Activated naive CD8-positive, alpha-beta T cell treated with anti-CD3 and anti-CD28 coated beads for 36 hours (primary cell): ENCODE data around the gene IQCE. TPM values are rescaled to one million over a fixed set of nuclear protein-coding genes. Genes with fewer than 3 reads are reported as not detected.
"Not testable (repeated sequence)": the region's sequence is repeated elsewhere in the genome, so short reads cannot be mapped to it uniquely, and the experiment has no call there.

Experiments used
- DNase-seq: peaks from one replicate; pipeline ENCODE4 v3.0.0; 2021
- H3K27ac Mint-ChIP-seq: one replicate; pipeline ENCODE4 v1.8.0; 2022; ENCODE audit warnings: mild to moderate bottlenecking, moderate library complexity, mixed read lengths
- H3K27me3 Mint-ChIP-seq: one replicate; pipeline ENCODE4 v1.8.0; 2022; ENCODE audit warnings: mild to moderate bottlenecking, mixed read lengths
- H3K36me3 Mint-ChIP-seq: one replicate; pipeline ENCODE4 v1.8.0; 2021; ENCODE audit warnings: mild to moderate bottlenecking, mixed read lengths
- H3K4me1 Mint-ChIP-seq: one replicate; pipeline ENCODE4 v1.8.0; 2021; ENCODE audit warnings: mixed read lengths
- H3K4me3 Mint-ChIP-seq: one replicate; pipeline ENCODE4 v1.8.0; 2022; ENCODE audit warnings: mild to moderate bottlenecking, moderate library complexity, mixed read lengths
- H3K9me3 Mint-ChIP-seq: one replicate; pipeline ENCODE4 v1.8.0; 2022; ENCODE audit warnings: mixed read lengths
- total RNA-seq, 2 experiments: library from RNA; stranded (reverse); gene quantifications; one replicate each; pipeline ENCODE4 v1.2.3, GENCODE V29; 2021

Gene IQCE
- total RNA-seq, 2 experiments from 2014 or later = 5.4 to 6.1 TPM

DNA sequence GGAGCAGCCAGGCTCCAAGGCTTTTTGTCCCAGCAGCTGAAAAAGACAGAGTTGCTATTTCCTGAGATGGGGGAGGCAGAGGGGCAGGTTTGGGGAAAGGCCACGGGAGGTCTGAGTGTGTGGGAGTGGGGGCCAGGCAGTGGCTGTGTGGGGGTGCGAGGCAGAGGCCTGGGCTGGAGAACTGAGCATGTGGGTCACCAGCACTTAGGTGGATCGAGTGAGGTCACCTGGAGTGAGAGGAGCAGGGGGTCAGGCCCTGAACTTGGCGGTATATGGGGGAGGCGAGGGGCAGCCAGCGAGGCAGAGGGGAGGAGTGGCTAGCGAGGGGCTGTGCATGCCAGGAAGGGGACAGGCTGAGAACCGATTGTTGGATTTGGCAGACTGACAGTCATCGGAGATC, 28.4 kb downstream of the IQCE start:
- H3K27me3 Mint-ChIP-seq = no peaks in the 10 kb centered on the region
- DNase-seq = no peak
- H3K4me3 Mint-ChIP-seq = no peak overlapping the region
- H3K9me3 Mint-ChIP-seq = no peaks in the 10 kb centered on the region
- H3K36me3 Mint-ChIP-seq = no peaks in the 10 kb centered on the region
- H3K4me1 Mint-ChIP-seq = no peaks in the 10 kb centered on the region
- H3K27ac Mint-ChIP-seq = no peak overlapping the region

DNA sequence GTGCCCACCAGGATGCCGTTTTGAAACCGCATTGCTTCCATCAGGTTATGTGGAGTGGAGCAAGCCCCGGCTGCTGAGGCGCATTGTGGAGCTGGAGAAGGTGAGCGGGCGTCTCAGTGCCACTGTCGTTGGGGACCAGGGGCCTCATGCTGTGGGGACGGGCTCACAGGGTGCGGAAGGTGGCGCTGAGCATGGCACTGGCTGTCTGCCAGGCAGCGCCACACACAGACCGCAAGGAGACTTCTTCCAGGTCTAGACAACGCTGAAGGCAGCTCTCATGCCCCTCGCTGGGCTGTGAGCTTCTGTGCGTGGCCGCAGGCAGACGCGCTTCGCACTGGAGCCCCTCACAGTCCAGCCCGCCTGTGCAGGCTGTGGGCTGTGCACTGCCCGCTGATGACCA, 29.0 kb downstream of the IQCE start:
- Mint-ChIP-seq H3K27ac (no peak overlapping the region), H3K36me3 (peaks cover 1% of the 10 kb centered on the region), H3K4me3 (no peak overlapping the region), H3K4me1 (no peaks in the 10 kb centered on the region), H3K27me3 (no peaks in the 10 kb centered on the region), H3K9me3 (no peaks in the 10 kb centered on the region)
- no peak for DNase-seq

DNA sequence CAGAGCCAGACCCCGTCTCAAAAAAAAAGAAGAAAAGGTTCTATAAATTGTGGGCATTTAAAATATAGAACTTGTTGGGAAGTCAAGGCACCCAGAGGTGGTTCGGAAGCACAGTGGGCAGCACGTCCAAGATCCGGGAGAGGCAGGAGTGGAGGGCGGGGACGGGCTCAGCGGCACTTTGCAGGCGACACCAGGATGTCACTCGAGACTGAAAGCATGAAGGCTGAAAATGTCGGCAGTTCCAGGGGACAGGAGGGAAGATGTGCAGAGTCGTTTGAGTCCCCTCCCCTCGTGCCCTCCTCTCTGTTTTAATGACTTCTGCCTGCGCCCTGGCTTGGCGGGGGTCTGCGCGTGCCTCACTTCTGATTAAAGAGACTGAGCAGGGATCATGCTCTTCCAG, 30.6 kb downstream of the IQCE start:
- Mint-ChIP-seq H3K27me3 (no peaks in the 10 kb centered on the region), H3K36me3 (peaks cover 4% of the 10 kb centered on the region), H3K27ac (no peak overlapping the region), H3K9me3 (no peaks in the 10 kb centered on the region), H3K4me1 (no peaks in the 10 kb centered on the region), H3K4me3 (no peak overlapping the region)
- no peak for DNase-seq

DNA sequence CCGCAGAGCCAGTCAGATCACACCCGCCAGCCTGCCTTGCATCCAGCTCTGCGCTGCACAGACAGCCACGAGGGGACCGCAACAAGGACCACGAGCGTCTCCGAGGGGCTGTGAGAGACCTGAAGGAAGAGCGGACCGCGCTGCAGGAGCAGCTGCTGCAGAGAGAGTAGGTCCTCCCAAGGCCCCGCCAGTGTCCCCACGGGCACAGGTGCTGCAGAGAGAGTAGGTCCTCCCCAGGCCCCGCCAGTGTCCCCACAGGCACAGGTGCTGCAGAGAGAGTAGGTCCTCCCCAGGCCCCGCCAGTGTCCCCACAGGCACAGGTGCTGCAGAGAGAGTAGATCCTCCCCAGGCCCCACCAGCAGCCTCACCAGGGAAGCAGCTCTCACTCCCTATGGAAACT, 31.2 kb downstream of the IQCE start:
- not testable (repeated sequence) for H3K27me3 Mint-ChIP-seq, DNase-seq, H3K9me3 Mint-ChIP-seq, H3K36me3 Mint-ChIP-seq, H3K4me3 Mint-ChIP-seq, H3K4me1 Mint-ChIP-seq, H3K27ac Mint-ChIP-seq

DNA sequence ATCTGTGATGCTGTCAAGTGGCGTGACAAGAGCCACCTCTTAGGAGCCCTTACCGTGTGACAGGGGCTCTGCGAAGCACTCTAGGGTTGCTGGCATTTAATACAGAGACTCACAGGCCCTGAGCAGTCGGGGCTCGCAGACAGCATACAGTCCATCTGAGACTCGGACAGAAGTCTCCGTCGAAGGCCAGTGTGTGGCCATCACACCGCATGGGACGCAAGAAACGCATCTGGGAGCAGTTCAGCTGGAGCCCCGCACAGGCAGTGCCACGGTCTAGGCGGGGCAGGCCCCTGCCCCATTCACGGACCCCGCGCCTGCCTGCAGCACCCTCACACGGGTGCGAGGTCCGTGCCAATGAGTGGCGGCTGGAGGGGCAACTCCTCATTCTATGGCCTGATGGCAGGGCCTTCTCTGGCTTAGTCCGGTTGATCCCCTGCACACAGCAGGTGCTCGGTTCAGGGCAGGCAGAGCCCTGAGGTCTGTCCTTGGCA, 33.6 kb downstream of the IQCE start:
- Mint-ChIP-seq H3K27me3 (no peaks in the 10 kb centered on the region), H3K4me3 (no peak overlapping the region)

DNA sequence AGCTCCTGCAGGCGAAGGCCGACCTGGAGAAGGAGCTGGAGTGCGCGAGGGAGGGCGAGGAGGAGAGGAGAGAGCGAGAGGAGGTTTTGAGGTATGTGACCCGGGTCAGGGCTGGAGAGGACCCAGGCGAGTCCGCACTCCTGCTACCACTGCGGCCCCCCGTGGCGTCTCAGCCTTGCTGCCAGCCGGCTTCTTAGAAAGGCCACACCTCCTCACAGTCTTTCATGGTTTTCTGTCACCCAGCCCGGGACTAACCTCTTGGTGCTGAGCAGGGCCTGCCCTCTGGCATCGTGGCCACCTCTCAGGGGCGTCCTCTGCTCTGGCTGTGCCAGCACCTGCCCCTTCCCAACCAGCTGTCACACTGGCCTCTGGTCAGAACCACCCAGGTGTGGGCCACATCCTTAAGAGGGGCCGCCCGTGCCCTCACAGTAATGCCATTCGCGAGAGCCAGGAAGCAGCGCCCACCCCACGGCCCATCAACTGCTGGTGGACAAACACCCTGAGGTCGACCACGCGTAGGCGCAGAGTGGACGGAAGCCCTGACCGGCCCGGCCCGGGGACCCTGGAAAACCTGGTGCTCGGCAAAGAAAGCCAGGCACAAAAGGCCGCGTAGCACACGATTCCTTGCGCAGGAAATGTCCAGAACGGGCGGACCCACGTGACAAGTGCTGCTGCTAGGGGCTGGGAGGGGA, 34.4 kb downstream of the IQCE start:
- Mint-ChIP-seq H3K27me3 (no peaks in the 10 kb centered on the region), H3K36me3 (peaks cover 4% of the 10 kb centered on the region), H3K4me1 (no peaks in the 10 kb centered on the region), H3K27ac (no peak overlapping the region), H3K9me3 (no peaks in the 10 kb centered on the region), H3K4me3 (no peak overlapping the region)
- no peak for DNase-seq

More for the DNA sequence above, 33.6 kb downstream of the IQCE start:
- Mint-ChIP-seq H3K36me3 (peaks cover 4% of the 10 kb centered on the region), H3K4me1 (no peaks in the 10 kb centered on the region), H3K9me3 (no peaks in the 10 kb centered on the region), H3K27ac (no peak overlapping the region)
- DNase-seq = no peak

DNA sequence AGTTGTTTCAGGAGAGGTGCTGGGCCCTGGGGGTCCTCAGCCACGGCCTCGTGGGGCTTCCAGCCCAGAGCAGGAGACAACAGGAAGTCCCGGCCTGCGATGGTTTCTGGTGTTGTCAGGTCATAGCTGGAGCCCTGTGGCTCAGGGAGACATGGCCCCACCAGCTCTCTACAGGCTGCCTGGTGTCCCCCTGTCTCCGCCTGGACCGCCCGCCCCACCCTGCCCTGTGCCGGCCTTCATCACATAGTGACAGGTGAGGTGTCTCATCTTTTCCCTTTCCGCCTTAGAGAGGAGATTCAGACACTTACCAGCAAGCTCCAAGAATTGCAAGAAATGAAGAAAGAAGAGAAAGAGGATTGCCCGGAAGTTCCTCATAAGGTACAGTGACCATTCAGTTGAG, 35.8 kb downstream of the IQCE start:
- H3K9me3 Mint-ChIP-seq = no peaks in the 10 kb centered on the region
- peaks cover 4% of the 10 kb centered on the region for H3K36me3 Mint-ChIP-seq
- H3K4me3 Mint-ChIP-seq = no peak overlapping the region
- H3K27me3 Mint-ChIP-seq = no peaks in the 10 kb centered on the region
- no peak for DNase-seq
- no peaks in the 10 kb centered on the region for H3K4me1 Mint-ChIP-seq
- no peak overlapping the region for H3K27ac Mint-ChIP-seq

DNA sequence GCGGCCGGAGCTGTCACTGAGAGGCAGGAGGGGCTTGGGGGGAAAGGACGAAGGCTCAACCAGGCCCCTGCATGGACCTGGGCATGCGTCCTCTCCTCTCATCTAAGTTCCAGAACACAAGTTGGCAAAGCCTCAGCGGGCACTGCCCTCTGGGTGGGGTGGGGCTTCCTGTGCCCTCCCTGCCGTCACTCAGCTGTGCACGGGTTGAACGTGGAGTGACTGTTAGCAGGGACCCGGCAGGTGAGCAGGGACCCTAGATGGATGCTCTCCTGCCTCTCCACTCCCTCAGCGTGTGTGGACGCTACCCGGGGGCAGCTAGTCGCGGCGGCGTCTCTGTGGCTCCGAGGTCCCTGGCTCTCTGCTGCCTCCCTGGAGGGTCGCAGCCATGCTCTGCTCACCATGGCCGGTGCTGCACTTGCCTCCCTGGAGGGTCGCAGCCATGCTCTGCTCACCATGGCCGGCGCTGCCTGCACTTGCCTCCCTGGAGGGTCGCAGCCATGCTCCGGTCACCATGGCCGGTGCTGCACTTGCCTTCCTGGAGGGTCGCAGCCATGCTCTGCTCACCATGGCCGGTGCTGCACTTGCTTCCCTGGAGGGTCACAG, 36.6 kb downstream of the IQCE start:
- Mint-ChIP-seq H3K9me3 (no peaks in the 10 kb centered on the region), H3K27me3 (no peaks in the 10 kb centered on the region), H3K36me3 (peaks cover 4% of the 10 kb centered on the region)

DNA sequence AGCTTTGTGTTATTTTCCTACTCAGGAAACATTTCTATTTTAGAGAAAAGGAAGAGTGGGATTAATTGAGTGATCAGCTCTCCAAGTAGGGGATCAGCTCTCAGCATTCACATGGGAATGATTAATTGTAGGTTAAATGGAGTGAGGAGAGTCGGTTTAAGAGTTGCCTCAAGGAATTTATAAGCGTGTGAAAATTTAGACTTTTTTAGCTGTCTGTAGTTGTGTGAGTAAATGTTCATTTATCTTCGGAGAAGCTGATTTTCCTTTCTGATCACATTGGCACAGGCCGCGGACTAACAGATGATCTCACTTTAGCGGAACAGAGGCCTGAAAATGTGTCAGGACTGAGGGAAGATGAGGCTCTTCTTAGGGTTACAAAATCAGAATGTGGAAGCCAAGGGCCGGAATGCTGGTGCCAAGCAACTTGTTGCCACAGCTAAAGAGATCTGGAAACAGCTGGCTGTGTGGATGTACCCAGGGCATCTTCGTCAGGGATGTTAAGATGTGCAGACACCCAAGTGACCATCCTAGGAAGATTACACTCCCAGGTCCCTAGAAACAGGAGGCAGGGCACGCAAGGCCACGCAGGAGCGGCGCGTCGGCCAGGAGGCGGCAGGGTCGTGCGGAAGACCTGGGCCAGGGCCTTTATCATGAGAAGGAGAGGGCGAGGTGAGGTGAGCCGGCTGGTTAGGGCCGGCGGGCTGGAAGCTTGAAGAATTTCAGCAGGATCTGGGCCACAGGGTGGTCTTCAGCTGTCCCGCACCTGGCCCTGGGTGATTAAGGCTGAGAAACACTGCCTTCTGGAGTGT, 37.9 kb downstream of the IQCE start:
- H3K27ac Mint-ChIP-seq = no peak overlapping the region
- H3K36me3 Mint-ChIP-seq = peaks cover 4% of the 10 kb centered on the region
- no peak for DNase-seq
- no peaks in the 10 kb centered on the region for H3K27me3 Mint-ChIP-seq
- H3K4me1 Mint-ChIP-seq = no peaks in the 10 kb centered on the region
- H3K9me3 Mint-ChIP-seq = no peaks in the 10 kb centered on the region
- no peak overlapping the region for H3K4me3 Mint-ChIP-seq

More for the DNA sequence above, 36.6 kb downstream of the IQCE start:
- H3K27ac Mint-ChIP-seq = no peak overlapping the region
- DNase-seq = no peak
- no peak overlapping the region for H3K4me3 Mint-ChIP-seq
- no peaks in the 10 kb centered on the region for H3K4me1 Mint-ChIP-seq

DNA sequence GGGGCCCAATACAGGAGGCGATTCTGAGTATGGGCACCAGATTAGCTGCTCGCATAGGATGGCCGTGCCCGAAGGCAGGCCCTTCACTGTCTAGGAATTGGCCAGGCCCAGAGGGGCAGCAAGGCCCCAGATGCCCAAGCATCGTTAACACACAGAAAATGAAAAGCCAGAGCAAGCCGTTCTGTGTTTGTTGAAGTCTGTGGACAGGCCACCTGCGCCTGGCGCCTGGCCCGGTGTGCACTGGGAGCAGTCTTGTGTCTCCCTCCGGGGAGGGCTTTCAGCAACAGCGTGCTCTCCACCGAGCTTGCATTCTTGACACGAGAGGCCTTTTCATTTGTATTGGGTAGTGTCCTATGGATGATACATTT, 38.5 kb downstream of the IQCE start:
- Mint-ChIP-seq H3K9me3 (no peaks in the 10 kb centered on the region), H3K27me3 (no peaks in the 10 kb centered on the region), H3K27ac (no peak overlapping the region), H3K36me3 (peaks cover 4% of the 10 kb centered on the region), H3K4me3 (no peak overlapping the region), H3K4me1 (no peaks in the 10 kb centered on the region)
- no peak for DNase-seq

DNA sequence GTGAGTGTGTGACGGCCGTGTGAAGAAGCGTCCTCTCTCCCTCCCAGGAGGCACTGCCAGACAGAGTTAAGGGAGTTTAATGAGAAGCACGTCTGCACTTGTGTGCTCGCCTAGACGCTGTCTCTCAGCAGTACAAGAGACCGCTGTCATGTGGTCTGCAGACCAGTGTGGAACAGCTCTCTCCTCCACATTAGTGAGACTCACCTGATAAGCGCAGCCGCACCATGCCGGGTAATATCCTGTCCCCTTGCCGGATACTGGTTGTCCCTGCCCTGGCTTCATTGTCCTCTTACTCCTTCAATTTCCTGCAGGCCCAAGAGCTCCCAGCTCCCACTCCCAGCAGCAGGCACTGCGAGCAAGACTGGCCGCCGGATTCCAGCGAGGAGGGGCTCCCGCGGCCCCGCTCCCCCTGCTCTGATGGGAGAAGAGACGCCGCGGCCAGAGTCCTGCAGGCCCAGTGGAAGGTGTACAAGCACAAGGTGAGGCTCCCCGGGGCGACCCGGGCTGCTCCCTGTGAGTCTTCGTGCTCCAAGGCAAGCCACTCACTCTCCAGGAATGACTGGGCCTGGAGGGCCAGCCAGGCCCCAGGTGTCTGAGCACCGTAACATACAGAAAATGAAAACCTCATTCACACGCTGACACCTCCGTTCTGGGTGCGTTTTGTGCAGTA, 39.5 kb downstream of the IQCE start:
- no peaks in the 10 kb centered on the region for H3K36me3 Mint-ChIP-seq
- DNase-seq = no peak
- H3K27ac Mint-ChIP-seq = no peak overlapping the region
- no peak overlapping the region for H3K4me3 Mint-ChIP-seq
- no peaks in the 10 kb centered on the region for H3K9me3 Mint-ChIP-seq
- H3K4me1 Mint-ChIP-seq = no peaks in the 10 kb centered on the region
- no peaks in the 10 kb centered on the region for H3K27me3 Mint-ChIP-seq

DNA sequence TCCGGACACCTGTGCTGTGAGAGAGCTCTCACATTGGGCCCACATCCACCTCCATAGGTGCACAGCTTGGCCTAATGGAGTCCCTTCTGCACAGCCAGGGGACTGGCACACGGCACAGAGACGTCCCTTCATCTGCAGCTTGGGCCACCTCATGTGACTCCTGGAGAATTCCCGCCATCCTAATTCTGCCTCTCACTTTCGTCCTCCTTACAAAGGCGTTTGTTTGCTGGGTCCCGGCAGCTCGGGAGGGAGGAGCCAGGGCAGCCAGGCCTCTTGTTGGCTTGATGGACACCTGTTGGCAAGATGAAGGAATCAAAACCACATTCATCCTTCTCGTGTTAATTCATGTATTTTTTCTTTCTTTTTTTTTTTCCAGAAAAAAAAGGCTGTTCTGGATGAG, 42.3 kb downstream of the IQCE start:
- Mint-ChIP-seq H3K36me3 (no peaks in the 10 kb centered on the region), H3K9me3 (no peaks in the 10 kb centered on the region), H3K4me3 (no peak overlapping the region), H3K27me3 (no peaks in the 10 kb centered on the region), H3K27ac (no peak overlapping the region), H3K4me1 (no peaks in the 10 kb centered on the region)
- no peak for DNase-seq

DNA sequence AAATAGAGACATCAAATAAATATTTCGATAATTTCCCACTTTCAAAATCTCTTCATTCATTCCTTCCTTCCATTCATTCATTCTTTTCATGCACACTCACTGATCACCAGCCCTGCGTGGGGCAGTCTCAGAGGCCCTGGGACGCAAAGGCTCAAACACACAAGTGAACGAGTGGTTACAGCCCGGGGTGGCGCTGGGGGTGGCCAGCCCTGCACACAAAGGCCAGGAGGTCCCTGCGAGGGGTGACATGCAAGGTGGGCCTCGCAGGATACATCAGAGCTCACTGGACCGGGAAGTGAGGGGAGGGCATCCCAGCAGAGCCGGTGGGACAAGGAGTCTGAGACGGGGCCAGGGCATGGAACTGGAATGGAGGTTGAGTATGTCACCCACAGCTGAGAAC, 43.1 kb downstream of the IQCE start:
- Mint-ChIP-seq H3K4me3 (no peak overlapping the region), H3K36me3 (no peaks in the 10 kb centered on the region), H3K27me3 (no peaks in the 10 kb centered on the region), H3K4me1 (no peaks in the 10 kb centered on the region), H3K27ac (no peak overlapping the region), H3K9me3 (no peaks in the 10 kb centered on the region)
- no peak for DNase-seq

DNA sequence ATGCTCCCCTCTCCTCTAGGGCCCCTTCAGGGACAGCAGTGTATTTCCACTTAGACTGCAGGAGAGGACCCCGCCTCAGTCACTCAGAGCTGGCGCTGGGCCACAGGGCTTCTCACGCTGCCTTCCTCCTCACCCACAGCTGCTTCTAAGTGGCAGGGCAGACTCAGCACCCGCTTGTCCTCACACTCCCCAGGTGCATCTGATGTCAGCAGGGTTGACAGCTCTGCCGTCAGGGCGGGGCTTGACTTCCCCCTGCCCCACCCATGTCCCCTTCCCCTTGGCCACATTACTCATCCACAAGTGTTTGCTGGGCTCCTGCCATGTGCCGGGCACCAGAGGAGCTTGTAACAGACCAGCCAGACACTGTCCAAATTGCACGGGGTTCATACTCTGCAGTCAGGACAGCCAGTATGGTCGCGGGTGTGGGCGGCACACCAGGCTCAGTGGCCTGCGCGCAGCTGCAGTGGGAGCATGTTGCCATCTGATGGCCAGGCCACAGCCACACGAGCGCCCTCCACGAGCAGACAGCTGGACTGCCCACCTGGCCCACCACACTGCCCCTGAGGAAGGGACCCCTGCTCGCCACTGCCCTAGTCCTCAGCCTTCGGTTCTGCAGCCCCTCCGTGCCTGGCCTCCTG, 43.7 kb downstream of the IQCE start:
- Mint-ChIP-seq H3K27ac (no peak overlapping the region), H3K9me3 (no peaks in the 10 kb centered on the region), H3K36me3 (no peaks in the 10 kb centered on the region), H3K4me1 (no peaks in the 10 kb centered on the region), H3K4me3 (no peak overlapping the region), H3K27me3 (no peaks in the 10 kb centered on the region)
- DNase-seq = no peak
